Measurements from ENCODE around the gene NRXN3. TPM values are rescaled to one million over a fixed set of nuclear protein-coding genes. Genes with fewer than 3 reads are reported as not detected.

Gene NRXN3
- total and polyA plus RNA-seq, 7 donors, result 0.06 to 0.74 (median 0.15) TPM

DNA sequence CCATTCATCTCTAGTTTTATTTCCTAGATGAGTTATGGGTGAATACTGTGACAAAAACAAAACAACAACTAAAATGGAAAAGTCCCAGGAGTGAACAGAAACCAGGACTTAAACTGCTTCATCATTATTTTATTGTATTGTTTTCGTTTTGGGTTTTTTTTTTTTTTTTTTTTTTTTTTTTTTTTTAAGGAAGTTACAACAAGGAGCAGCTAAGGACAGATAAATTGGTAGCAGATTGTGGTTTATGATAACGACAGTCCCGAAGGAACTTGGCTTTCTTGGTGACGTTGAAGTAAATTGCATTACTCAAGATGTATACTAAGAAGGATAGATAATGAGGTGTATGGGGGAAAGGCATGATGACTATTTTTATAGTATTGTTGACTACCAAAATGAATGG is 866.3 kb downstream of the NRXN3 start:
- TF ChIP-seq, protein P1, sequence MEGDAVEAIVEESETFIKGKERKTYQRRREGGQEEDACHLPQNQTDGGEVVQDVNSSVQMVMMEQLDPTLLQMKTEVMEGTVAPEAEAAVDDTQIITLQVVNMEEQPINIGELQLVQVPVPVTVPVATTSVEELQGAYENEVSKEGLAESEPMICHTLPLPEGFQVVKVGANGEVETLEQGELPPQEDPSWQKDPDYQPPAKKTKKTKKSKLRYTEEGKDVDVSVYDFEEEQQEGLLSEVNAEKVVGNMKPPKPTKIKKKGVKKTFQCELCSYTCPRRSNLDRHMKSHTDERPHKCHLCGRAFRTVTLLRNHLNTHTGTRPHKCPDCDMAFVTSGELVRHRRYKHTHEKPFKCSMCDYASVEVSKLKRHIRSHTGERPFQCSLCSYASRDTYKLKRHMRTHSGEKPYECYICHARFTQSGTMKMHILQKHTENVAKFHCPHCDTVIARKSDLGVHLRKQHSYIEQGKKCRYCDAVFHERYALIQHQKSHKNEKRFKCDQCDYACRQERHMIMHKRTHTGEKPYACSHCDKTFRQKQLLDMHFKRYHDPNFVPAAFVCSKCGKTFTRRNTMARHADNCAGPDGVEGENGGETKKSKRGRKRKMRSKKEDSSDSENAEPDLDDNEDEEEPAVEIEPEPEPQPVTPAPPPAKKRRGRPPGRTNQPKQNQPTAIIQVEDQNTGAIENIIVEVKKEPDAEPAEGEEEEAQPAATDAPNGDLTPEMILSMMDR (IDR thresholded peaks at IDR 0.05), result no peak
- no peak for ATAC-seq
- DNase-seq, result no peak
- Histone ChIP-seq H3K4me3 (no peak overlapping the region), H3K36me3 (ENCODE audit: insufficient read depth in 1 of 2, low read depth in 1 of 2) (no peaks in the 10 kb centered on the region), H3K4me1 (no peaks in the 10 kb centered on the region), H3K27me3 (ENCODE audit: insufficient read depth in 3 of 3, low read length in 2 of 3) (no peaks in the 10 kb centered on the region), H3K27ac (no peak overlapping the region), H3K9me3 (no peaks in the 10 kb centered on the region)
- intact Hi-C loops (cut with DNase I), result no loop called here
- 71 to 75% (median 75%) methylated on average over 4 of the region's 4 CpGs for whole genome bisulfite sequencing, 3 donors

GRCh38 chr14:79037106-79037505 is 866.9 kb downstream of the NRXN3 start:
- DNase-seq (no peak), ATAC-seq (no peak)
- TF ChIP-seq, protein P1 (IDR thresholded peaks at IDR 0.05), result no peak
- Histone ChIP-seq H3K27me3 (ENCODE audit: insufficient read depth in 3 of 3, low read length in 2 of 3) (no peaks in the 10 kb centered on the region), H3K27ac (no peak overlapping the region), H3K4me1 (no peaks in the 10 kb centered on the region), H3K4me3 (no peak overlapping the region), H3K9me3 (no peaks in the 10 kb centered on the region), H3K36me3 (ENCODE audit: insufficient read depth in 1 of 2, low read depth in 1 of 2) (no peaks in the 10 kb centered on the region)
- WGBS, 3 donors, result 93 to 96% (median 93%) methylated on average over 3 of the region's 3 CpGs
- intact Hi-C loops (cut with DNase I), result no loop called here

DNA sequence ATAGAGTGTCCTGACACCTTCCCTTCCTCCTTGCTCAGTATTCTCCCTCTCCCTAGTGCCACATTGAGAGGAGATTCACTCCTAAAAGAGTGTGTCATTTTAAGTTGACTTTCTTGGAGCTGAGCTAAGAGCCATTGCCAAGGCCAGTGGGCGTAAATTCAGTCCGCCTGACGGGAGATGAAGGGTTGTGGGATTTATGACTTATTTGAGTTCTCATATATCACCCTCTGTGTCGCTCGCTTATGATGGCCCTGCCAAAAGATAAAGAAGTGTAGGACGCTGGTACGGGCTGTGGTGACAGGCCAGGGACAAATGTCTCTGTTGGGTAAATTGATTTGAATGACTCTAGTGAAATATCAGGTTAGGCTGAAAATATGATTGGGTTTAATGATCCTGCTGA is 867.4 kb downstream of the NRXN3 start:
- H3K27ac ChIP-seq, result no peak overlapping the region
- TF ChIP-seq, protein P1 (IDR thresholded peaks at IDR 0.05), result no peak
- no peaks in the 10 kb centered on the region for H3K9me3 ChIP-seq
- 20 to 32% (median 28%) methylated on average over 7 of the region's 7 CpGs for WGBS, 3 donors
- H3K4me1 ChIP-seq, result no peaks in the 10 kb centered on the region
- intact Hi-C loops (cut with DNase I), result no loop called here
- H3K36me3 ChIP-seq (ENCODE audit: insufficient read depth in 1 of 2, low read depth in 1 of 2), result no peaks in the 10 kb centered on the region
- ATAC-seq (peak in 2 of 4 donors; percentile 42 to 78), DNase-seq (peak in 1 of 2 donors; percentile 35)
- no peak overlapping the region for H3K4me3 ChIP-seq
- H3K27me3 ChIP-seq (ENCODE audit: insufficient read depth in 3 of 3, low read length in 2 of 3), result no peaks in the 10 kb centered on the region

DNA sequence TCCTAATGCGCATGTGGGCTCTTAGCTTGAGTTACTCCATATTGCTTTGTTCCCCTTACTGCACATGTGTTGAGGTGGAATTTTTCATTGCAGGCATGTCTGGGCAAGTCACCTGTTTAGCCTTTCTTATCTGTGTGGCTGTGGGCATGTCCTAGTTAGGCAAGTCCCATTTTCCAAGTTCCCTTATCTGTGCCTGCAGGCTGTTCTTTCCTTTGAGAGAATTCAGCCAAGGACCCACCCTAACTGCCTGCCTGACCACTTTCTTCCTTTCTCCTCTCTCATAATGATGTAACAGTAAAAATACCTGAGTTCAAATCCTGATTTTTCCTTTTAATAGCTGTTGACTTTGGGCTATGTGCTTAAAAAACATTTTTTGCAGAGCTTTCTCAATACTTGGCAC is 870.6 kb downstream of the NRXN3 start:
- no peaks in the 10 kb centered on the region for H3K27me3 ChIP-seq (ENCODE audit: insufficient read depth in 3 of 3, low read length in 2 of 3)
- TF ChIP-seq, protein P1 (IDR thresholded peaks at IDR 0.05), result no peak
- 95 to 100% (median 96%) methylated on average over 1 of the region's 1 CpG for WGBS, 3 donors

GRCh38 chr14:79043194-79043889 is 873.2 kb downstream of the NRXN3 start:
- WGBS, 3 donors, result 80 to 90% (median 89%) methylated on average over 7 of the region's 7 CpGs
- Histone ChIP-seq H3K4me1 (no peaks in the 10 kb centered on the region), H3K27me3 (ENCODE audit: insufficient read depth in 3 of 3, low read length in 2 of 3) (no peaks in the 10 kb centered on the region), H3K9me3 (no peaks in the 10 kb centered on the region), H3K27ac (no peak overlapping the region), H3K4me3 (no peak overlapping the region), H3K36me3 (ENCODE audit: insufficient read depth in 1 of 2, low read depth in 1 of 2) (no peaks in the 10 kb centered on the region)
- TF ChIP-seq, protein P1 (IDR thresholded peaks at IDR 0.05), result no peak
- intact Hi-C loops (cut with DNase I), result no loop called here
- no peak for ATAC-seq
- DNase-seq, result no peak

More for the DNA sequence above, 870.6 kb downstream of the NRXN3 start:
- DNase-seq (no peak), ATAC-seq (no peak)
- H3K27ac ChIP-seq, result no peak overlapping the region
- no peaks in the 10 kb centered on the region for H3K4me1 ChIP-seq
- H3K9me3 ChIP-seq, result no peaks in the 10 kb centered on the region
- intact Hi-C loops (cut with DNase I), result no loop called here
- no peaks in the 10 kb centered on the region for H3K36me3 ChIP-seq (ENCODE audit: insufficient read depth in 1 of 2, low read depth in 1 of 2)
- H3K4me3 ChIP-seq, result no peak overlapping the region

Measured in psoas muscle (tissue), 8 donors.